DMS 273 (cell line): ENCODE measurements around the gene MS4A18.
"Not testable (repeated sequence)": the region's sequence is repeated elsewhere in the genome, so short reads cannot be mapped to it uniquely, and the experiment has no call there.

Experiments
- DNase-seq: peaks from one replicate; lab custom pipeline; 2025; ENCODE audit not compliant: unreplicated experiment; lab: John Stamatoyannopoulos, UW

The MS4A18 gene

GRCh38 chr11:60724420-60724819 is at the start of gene MS4A18:
Gene MS4A18 (plus strand): TSS chr11:60724720.
- no peak for DNase-seq

GRCh38 chr11:60678231-60678630 is 46.3 kb upstream of the MS4A18 start:
- DNase-seq, result not testable (repeated sequence)

GRCh38 chr11:60679879-60680278 is 44.6 kb upstream of the MS4A18 start:
- DNase-seq, result no peak

GRCh38 chr11:60680455-60681119 is 43.9 kb upstream of the MS4A18 start:
- DNase-seq, result no peak

GRCh38 chr11:60684541-60684848 is 40.0 kb upstream of the MS4A18 start:
- DNase-seq, result not testable (repeated sequence)

GRCh38 chr11:60691661-60692060 is 32.9 kb upstream of the MS4A18 start:
- no peak for DNase-seq

- DNase-seq, result peak; percentile 17
These were observed 25.2 kb upstream of the MS4A18 start, which contains the start of gene MS4A8 for GRCh38 chr11:60699284-60699691. Gene MS4A8 (plus strand): TSS chr11:60699612. CDS start chr11:60700861, 1,249 bp downstream.

GRCh38 chr11:60699936-60700335 is 24.6 kb upstream of the MS4A18 start:
- DNase-seq, result no peak

- DNase-seq, result peak; percentile 62
These were observed 23.6 kb upstream of the MS4A18 start for GRCh38 chr11:60700689-60701468.

GRCh38 chr11:60701469-60701818 is 23.1 kb upstream of the MS4A18 start:
- no peak for DNase-seq

GRCh38 chr11:60703374-60703773 is 21.1 kb upstream of the MS4A18 start:
- DNase-seq, result no peak

GRCh38 chr11:60705895-60706294 is 18.6 kb upstream of the MS4A18 start:
- no peak for DNase-seq

GRCh38 chr11:60706931-60707330 is 17.6 kb upstream of the MS4A18 start:
- no peak for DNase-seq

GRCh38 chr11:60710482-60710881 is 14.0 kb upstream of the MS4A18 start:
- peak; percentile 17 for DNase-seq

GRCh38 chr11:60711276-60711675 is 13.2 kb upstream of the MS4A18 start:
- no peak for DNase-seq

- not testable (repeated sequence) for DNase-seq
These were observed 11.1 kb upstream of the MS4A18 start for GRCh38 chr11:60713423-60713822.

- DNase-seq, result no peak
These were observed 6.6 kb upstream of the MS4A18 start for GRCh38 chr11:60717956-60718355.

- DNase-seq, result no peak
These were observed 5.8 kb upstream of the MS4A18 start for GRCh38 chr11:60718524-60719316.

- no peak for DNase-seq
These were observed 5.1 kb upstream of the MS4A18 start for GRCh38 chr11:60719391-60719790.

GRCh38 chr11:60720460-60720859 is 4.1 kb upstream of the MS4A18 start:
- DNase-seq, result no peak

- no peak for DNase-seq
These were observed 1.1 kb downstream of the MS4A18 start for GRCh38 chr11:60725592-60725991.

- no peak for DNase-seq
These were observed 7.1 kb downstream of the MS4A18 start for GRCh38 chr11:60731586-60731985.
